ENCODE measurements around the gene SYT5. TPM values are rescaled to one million over a fixed set of nuclear protein-coding genes. Genes with fewer than 3 reads are reported as not detected.

SYT5 gene
- total RNA-seq (2022; extraction: Qiagen RNA extraction): 1.9 to 5.0 TPM (median 3.5 TPM) in 5 replicates

GRCh38 chr19:55179606-55180484 lies at the start of gene SYT5:
SYT5 (minus strand) TSS chr19:55180289; CDS start chr19:55179041, 1,248 bp downstream.

GRCh38 chr19:55228403-55229031 lies 48.4 kb upstream of the SYT5 start, which contains the start of gene TMEM86B:
TMEM86B (minus strand) TSS chr19:55228763; CDS start chr19:55228741, 22 bp downstream.

GRCh38 chr19:55208880-55209692 lies 29.0 kb upstream of the SYT5 start, which contains the start of gene PTPRH:
PTPRH (minus strand) TSS chr19:55209501; CDS start chr19:55209433, 68 bp downstream.

GRCh38 chr19:55166530-55167268 lies 13.4 kb downstream of the SYT5 start, which contains the start of gene DNAAF3:
DNAAF3 (minus strand) TSS chr19:55166613; CDS start chr19:55166413, 200 bp downstream.

GRCh38 chr19:55157064-55157908 lies 22.8 kb downstream of the SYT5 start, which contains the start of gene TNNI3:
TNNI3 (minus strand) TSS chr19:55157732; CDS start chr19:55157589, 143 bp downstream.

GRCh38 chr19:55149078-55150003 lies 30.7 kb downstream of the SYT5 start, which contains the start of gene TNNT1:
TNNT1 (minus strand) TSS chr19:55149206; CDS start chr19:55147157, 2,049 bp downstream.

Other genes with a start within 250 kb of the SYT5 start
- 0.01 to 0.13 TPM (median 0.02 TPM) in 3 of 5 replicates, not detected in the others for gene NLRP7, start 232.8 kb downstream of the SYT5 start, total RNA-seq (2022; extraction: Qiagen RNA extraction)
- 24.7 to 26.9 TPM (median 25.3 TPM) in 5 replicates for gene NLRP2, start 213.9 kb downstream of the SYT5 start, total RNA-seq (2022; extraction: Qiagen RNA extraction)
- gene GP6, start 142.0 kb downstream of the SYT5 start, total RNA-seq (2022; extraction: Qiagen RNA extraction): 0.04 to 0.23 TPM (median 0.07 TPM) in 5 replicates
- 16.3 to 22.1 TPM (median 20.4 TPM) in 5 replicates for gene RDH13, start 117.1 kb downstream of the SYT5 start, total RNA-seq (2022; extraction: Qiagen RNA extraction)
- gene EPS8L1, start 104.4 kb downstream of the SYT5 start, total RNA-seq (2022; extraction: Qiagen RNA extraction): 3.2 to 6.5 TPM (median 5.6 TPM) in 5 replicates
- 55.2 to 86.5 TPM (median 80.7 TPM) in 5 replicates for gene PPP1R12C, start 62.7 kb downstream of the SYT5 start, total RNA-seq (2022; extraction: Qiagen RNA extraction)
- gene TNNT1, start 31.1 kb downstream of the SYT5 start, total RNA-seq (2022; extraction: Qiagen RNA extraction): 108 to 151 TPM (median 139 TPM) in 5 replicates
- 5.9 to 8.2 TPM (median 7.5 TPM) in 5 replicates for gene TNNI3, start 22.6 kb downstream of the SYT5 start, total RNA-seq (2022; extraction: Qiagen RNA extraction)
- 4.6 to 5.9 TPM (median 5.4 TPM) in 5 replicates for gene DNAAF3, start 13.7 kb downstream of the SYT5 start, total RNA-seq (2022; extraction: Qiagen RNA extraction)
- gene PTPRH, start 29.2 kb upstream of the SYT5 start, total RNA-seq (2022; extraction: Qiagen RNA extraction): 2.8 to 4.5 TPM (median 3.7 TPM) in 5 replicates
- gene TMEM86B, start 48.5 kb upstream of the SYT5 start, total RNA-seq (2022; extraction: Qiagen RNA extraction): 1.8 to 4.7 TPM (median 4.1 TPM) in 5 replicates
- gene PPP6R1, start 78.7 kb upstream of the SYT5 start, total RNA-seq (2022; extraction: Qiagen RNA extraction): 84.6 to 114 TPM (median 113 TPM) in 5 replicates
- gene HSPBP1, start 99.8 kb upstream of the SYT5 start, total RNA-seq (2022; extraction: Qiagen RNA extraction): 121 to 154 TPM (median 139 TPM) in 5 replicates
- 2.8 to 3.4 TPM (median 3.3 TPM) in 5 replicates for gene BRSK1, start 103.7 kb upstream of the SYT5 start, total RNA-seq (2022; extraction: Qiagen RNA extraction)
- not detected in 5 replicates for gene TMEM150B, start 145.1 kb upstream of the SYT5 start, total RNA-seq (2022; extraction: Qiagen RNA extraction)
- gene KMT5C, start 159.6 kb upstream of the SYT5 start, total RNA-seq (2022; extraction: Qiagen RNA extraction): 5.2 to 6.3 TPM (median 6.0 TPM) in 5 replicates
- 0.61 to 1.1 TPM (median 0.83 TPM) in 5 replicates for gene COX6B2, start 174.4 kb upstream of the SYT5 start, total RNA-seq (2022; extraction: Qiagen RNA extraction)
- gene GARIN5B, start 183.0 kb upstream of the SYT5 start, total RNA-seq (2022; extraction: Qiagen RNA extraction): 0.03 to 0.14 TPM (median 0.12 TPM) in 5 replicates
- 9.6 to 11.2 TPM (median 10.5 TPM) in 5 replicates for gene IL11, start 190.2 kb upstream of the SYT5 start, total RNA-seq (2022; extraction: Qiagen RNA extraction)
- gene TMEM190, start 196.5 kb upstream of the SYT5 start, total RNA-seq (2022; extraction: Qiagen RNA extraction): 0.93 to 2.2 TPM (median 1.3 TPM) in 5 replicates
- 2.0 to 9.6 TPM (median 7.8 TPM) in 5 replicates for gene TMEM238, start 204.0 kb upstream of the SYT5 start, total RNA-seq (2022; extraction: Qiagen RNA extraction)
- gene RPL28, start 205.6 kb upstream of the SYT5 start, total RNA-seq (2022; extraction: Qiagen RNA extraction): 2,614 to 2,914 TPM (median 2,802 TPM) in 5 replicates
- 270 to 454 TPM (median 404 TPM) in 5 replicates for gene UBE2S, start 227.5 kb upstream of the SYT5 start, total RNA-seq (2022; extraction: Qiagen RNA extraction)

Measured in A549 treated with AZD2906 at 1 μM for 4 hours (cell line).